K562 (cell line): ENCODE results near the gene LAMB3. TPM values are rescaled to one million over a fixed set of nuclear protein-coding genes. Genes with fewer than 3 reads are reported as not detected.

Experiments
- ATAC-seq: fragments of 200-7000 bp; cut with Tn5 transposase; 3 replicates; pipeline ENCODE4 v1.9.1; 2020; ENCODE audit warnings: moderate library complexity
- BruUV-seq: library from RNA; stranded (reverse); fragments of 400-500 nt; replicated peaks from 2 replicates; lab custom pipeline; 2021; lab: Mats Ljungman, UMichigan
- CTCF ChIA-PET: fragments of 300-600 bp; formaldehyde crosslinking; extraction: SDS; loops from one replicate; lab custom pipeline; 2021; ENCODE audit warnings: low intra/inter-chr PET ratio; lab: Yijun Ruan, JAX
- POLR2A ChIA-PET: fragments of 300-600, 350-650 bp; sonication (Branson Sonifier 250); formaldehyde crosslinking; extraction: SDS; loops from one replicate; lab custom pipeline; 2021; ENCODE audit warnings: antibody characterized with exemption, inconsistent platforms; lab: Yijun Ruan, JAX
- DNase-seq, 4 experiments: peaks; one replicate each; pipeline versions ENCODE4 v3.0.0 to v3.0.0-alpha.2; 2011 to 2018; ENCODE audit warnings: low spot score in 3 of 4, mixed read lengths in 3 of 4; ENCODE audit errors: extremely low read depth in 1 of 4
- FAIRE-seq: peaks from 2 replicates; lab custom pipeline; 2011; peaks lifted over from hg19 to GRCh38; lab: Jason Lieb, UNC
- H2AFZ ChIP-seq: 2 replicates; pipeline ENCODE4 v1.6.0; 2011; ENCODE audit warnings: low read depth, low read length, control low read depth, inconsistent platforms
- H3K27ac ChIP-seq: fragments of 200-600 bp; 3 replicates; pipeline ENCODE4 v1.8.0; 2011; ENCODE audit warnings: low read depth, mild to moderate bottlenecking, control low read depth, inconsistent platforms, low read length, moderate library complexity, mixed read lengths; ENCODE audit errors: extremely low read depth
- H3K27me3 ChIP-seq, 2 experiments: fragments of 300-600 bp in 1 of 2; 2 replicates in 1 of 2; 3 replicates in 1 of 2; pipeline versions ENCODE4 v1.6.0 to v1.8.0; 2011; ENCODE audit warnings: inconsistent platforms in 2 of 2, low read length in 2 of 2, mild to moderate bottlenecking in 1 of 2, mixed read lengths in 1 of 2, moderate library complexity in 1 of 2; ENCODE audit not compliant: control insufficient read depth in 2 of 2, insufficient read depth in 2 of 2
- H3K36me3 ChIP-seq: fragments of 300-600 bp; 3 replicates; pipeline ENCODE4 v1.8.0; 2011; ENCODE audit warnings: mild to moderate bottlenecking, low read length, inconsistent platforms; ENCODE audit not compliant: control insufficient read depth, insufficient read depth
- H3K4me1 ChIP-seq, 2 experiments: fragments of 200-600 bp in 1 of 2; replicated peaks in 1 of 2; 2 replicates in 1 of 2; 3 replicates in 1 of 2; pipeline versions ENCODE4 v1.5.1 to v1.8.0; 2011; ENCODE audit warnings: inconsistent platforms in 2 of 2, low read length in 2 of 2, mild to moderate bottlenecking in 1 of 2, mixed read lengths in 1 of 2, moderate library complexity in 1 of 2; ENCODE audit not compliant: control insufficient read depth in 2 of 2, insufficient read depth in 2 of 2
- H3K4me2 ChIP-seq: 2 replicates; pipeline ENCODE4 v1.6.1; 2011; ENCODE audit warnings: low read length, control low read depth, inconsistent platforms, mixed read lengths; ENCODE audit not compliant: insufficient read depth
- H3K4me3 ChIP-seq: fragments of 200-600 bp; sonication (generic), shearing (Covaris generic); 2 replicates; pipeline ENCODE4 v1.5.1; 2016; ENCODE audit warnings: control low read depth, inconsistent platforms
- H3K79me2 ChIP-seq: fragments of 200-600 bp; 3 replicates; pipeline ENCODE4 v1.8.0; 2011; ENCODE audit warnings: low read length, inconsistent platforms; ENCODE audit not compliant: control insufficient read depth, insufficient read depth
- H3K9ac ChIP-seq, 2 experiments: 2 replicates each; pipeline versions ENCODE4 v1.6.0 to v1.6.1; 2011; ENCODE audit warnings: low read depth in 2 of 2, low read length in 2 of 2, control low read depth in 1 of 2, inconsistent platforms in 1 of 2, mild to moderate bottlenecking in 1 of 2, mixed read lengths in 1 of 2; ENCODE audit not compliant: insufficient read depth in 1 of 2
- H3K9me1 ChIP-seq: one replicate; pipeline ENCODE4 v1.6.0; 2011; ENCODE audit warnings: inconsistent platforms, mild to moderate bottlenecking, low read length, moderate library complexity; ENCODE audit not compliant: control insufficient read depth, insufficient read depth
- H3K9me3 ChIP-seq: replicated peaks from 2 replicates; pipeline ENCODE4 v1.5.1; 2011; ENCODE audit warnings: low read depth, low read length, inconsistent platforms; ENCODE audit not compliant: control insufficient read depth, insufficient read depth
- H4K20me1 ChIP-seq: replicated peaks from 2 replicates; pipeline ENCODE4 v1.6.1; 2011; ENCODE audit warnings: low read length, inconsistent platforms, mixed read lengths; ENCODE audit not compliant: control insufficient read depth, insufficient read depth
- PTTG1 ChIP-seq: fragments of 450-650 bp; IDR thresholded peaks from 2 replicates; pipeline ENCODE4 v1.6.1; 2016; ENCODE audit warnings: low read depth, mild to moderate bottlenecking, missing genetic modification characterization, missing compliant biosample characterization
- WGBS: fragments of 100-300 bp; shearing (Covaris generic); methylation state at CpG from one replicate; pipeline ENCODE4 v1.1.6; 2016; ENCODE audit warnings: low coverage, mixed read lengths; ENCODE audit not compliant: insufficient coverage; ENCODE audit errors: missing lambda C conversion rate; 5-methylcytosine and 5-hydroxymethylcytosine counted together
- in situ Hi-C: fragments of 300-500 bp; cut with MboI; formaldehyde crosslinking; loops from 4 replicates; pipeline ENCODE4 v1.15.0; 2018; ENCODE audit warnings: inconsistent platforms, mixed read lengths
- intact Hi-C: fragments of 100-400 bp; cut with micrococcal nuclease; formaldehyde crosslinking; loops from 2 replicates; pipeline ENCODE4 v1.14.2; 2022
- polyA plus RNA-seq, 8 experiments: library from polyadenylated mRNA; depleted of rRNA in 4 of 8; stranded (reverse) in 5 of 8; unstranded in 3 of 8; fragments of >200 nt; fragmentation: Nextera tagmentation in 2 of 8; fragmentation: Illumina TruSeq in 1 of 8; extraction: Ambion mirVana in 2 of 8; extraction: Trizol in 1 of 8; gene quantifications; 2 replicates each; pipeline versions ENCODE4 v1.2.1 to v1.2.3, GENCODE V29; 2011 to 2014; ENCODE audit warnings: inconsistent platforms in 1 of 8, missing spikeins in 1 of 8
- total RNA-seq, 7 experiments: library from RNA; depleted of rRNA in 6 of 7; stranded (reverse); fragments of >200 nt in 6 of 7; fragmentation: Illumina TruSeq in 2 of 7; extraction: Trizol in 2 of 7; gene quantifications; 2 replicates each; pipeline versions ENCODE4 v1.2.1 to v1.2.3, GENCODE V29; 2011 to 2021; ENCODE audit warnings: low replicate concordance in 1 of 7
- TF ChIP-seq, protein P1 (sequence below): fragments of 200-400 bp; formaldehyde crosslinking; IDR thresholded peaks from 2 replicates; pipeline ENCODE4 v1.6.1; 2017; ENCODE audit warnings: mild to moderate bottlenecking, low read depth, low read length, moderate library complexity
- TF ChIP-seq, protein P2 (sequence below): sonication (generic); formaldehyde crosslinking; IDR thresholded peaks from 2 replicates; pipeline ENCODE4 v1.5.0; 2020; ENCODE audit warnings: missing genetic modification reagents

LAMB3 gene
- total and polyA plus RNA-seq, 9 of the 15 experiments (the other 6 are each of a cell fraction or from before 2014, with no cell fraction given) = 0.08 to 1.3 (median 0.91) TPM

DNA sequence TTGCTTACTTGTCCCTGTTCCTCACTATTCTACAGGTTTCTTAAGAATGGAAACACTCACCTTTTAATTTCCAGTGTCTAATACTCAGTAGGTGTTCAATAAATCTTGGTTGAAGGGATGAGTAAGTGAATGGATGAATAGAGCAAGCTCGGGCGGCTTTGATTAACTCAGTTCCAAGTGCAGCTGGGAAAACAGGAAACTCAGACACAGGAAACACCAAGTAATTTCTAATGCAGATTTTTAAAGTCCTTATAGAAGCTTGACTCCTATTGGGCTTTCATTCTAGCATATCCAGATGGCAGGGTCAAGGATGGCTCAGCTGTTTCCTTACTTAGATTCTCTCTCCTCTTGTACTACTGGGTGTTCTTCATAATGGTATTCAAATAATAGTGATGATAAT, 54.7 kb downstream of the LAMB3 start:
- no peaks in the 10 kb centered on the region for H3K9me1 ChIP-seq
- no TSS peak for BruUV-seq
- in situ Hi-C loops (loop anchor here (25.0 kb wide), 1 partner anchor 390 kb away; no protein-coding TSS in a partner anchor), intact Hi-C loops (no loop called here)
- no peaks in the 10 kb centered on the region for H3K79me2 ChIP-seq
- no peaks in the 10 kb centered on the region for H3K9me3 ChIP-seq
- no peaks in the 10 kb centered on the region for H3K36me3 ChIP-seq
- H4K20me1 ChIP-seq = no peaks in the 10 kb centered on the region
- H3K4me3 ChIP-seq = no peak overlapping the region
- FAIRE-seq = no peak
- H2AFZ ChIP-seq = no peak overlapping the region
- peaks cover 0 to 18% of the 10 kb centered on the region in 2 experiments; a peak in 2 of 5 replicates for H3K27me3 ChIP-seq
- 4% methylated on average over 2 of the region's 2 CpGs for WGBS
- H3K4me1 ChIP-seq = no peaks in the 10 kb centered on the region
- DNase-seq = no peak
- ATAC-seq = no peak
- H3K27ac ChIP-seq = no peak overlapping the region
- TF ChIP-seq, protein P1, sequence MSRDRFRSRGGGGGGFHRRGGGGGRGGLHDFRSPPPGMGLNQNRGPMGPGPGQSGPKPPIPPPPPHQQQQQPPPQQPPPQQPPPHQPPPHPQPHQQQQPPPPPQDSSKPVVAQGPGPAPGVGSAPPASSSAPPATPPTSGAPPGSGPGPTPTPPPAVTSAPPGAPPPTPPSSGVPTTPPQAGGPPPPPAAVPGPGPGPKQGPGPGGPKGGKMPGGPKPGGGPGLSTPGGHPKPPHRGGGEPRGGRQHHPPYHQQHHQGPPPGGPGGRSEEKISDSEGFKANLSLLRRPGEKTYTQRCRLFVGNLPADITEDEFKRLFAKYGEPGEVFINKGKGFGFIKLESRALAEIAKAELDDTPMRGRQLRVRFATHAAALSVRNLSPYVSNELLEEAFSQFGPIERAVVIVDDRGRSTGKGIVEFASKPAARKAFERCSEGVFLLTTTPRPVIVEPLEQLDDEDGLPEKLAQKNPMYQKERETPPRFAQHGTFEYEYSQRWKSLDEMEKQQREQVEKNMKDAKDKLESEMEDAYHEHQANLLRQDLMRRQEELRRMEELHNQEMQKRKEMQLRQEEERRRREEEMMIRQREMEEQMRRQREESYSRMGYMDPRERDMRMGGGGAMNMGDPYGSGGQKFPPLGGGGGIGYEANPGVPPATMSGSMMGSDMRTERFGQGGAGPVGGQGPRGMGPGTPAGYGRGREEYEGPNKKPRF = no peak
- TF ChIP-seq, protein P2, sequence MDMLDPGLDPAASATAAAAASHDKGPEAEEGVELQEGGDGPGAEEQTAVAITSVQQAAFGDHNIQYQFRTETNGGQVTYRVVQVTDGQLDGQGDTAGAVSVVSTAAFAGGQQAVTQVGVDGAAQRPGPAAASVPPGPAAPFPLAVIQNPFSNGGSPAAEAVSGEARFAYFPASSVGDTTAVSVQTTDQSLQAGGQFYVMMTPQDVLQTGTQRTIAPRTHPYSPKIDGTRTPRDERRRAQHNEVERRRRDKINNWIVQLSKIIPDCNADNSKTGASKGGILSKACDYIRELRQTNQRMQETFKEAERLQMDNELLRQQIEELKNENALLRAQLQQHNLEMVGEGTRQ (CRISPR knock-in tag) = no peak
- no peak for TF ChIP-seq PTTG1 (tag)
- H3K9ac ChIP-seq = no peak overlapping the region
- ChIA-PET POLR2A (no interaction called here), CTCF (no interaction called here)
- no peak overlapping the region for H3K4me2 ChIP-seq
